Loucy (cell line): ENCODE results near the gene CMTM3.

Experiments
- H2AFZ ChIP-seq: fragments of 200-600 bp; sonication (generic); 2 replicates; pipeline ENCODE4 v1.6.0; 2016; ENCODE audit warnings: antibody characterized with exemption, mild to moderate bottlenecking, low read length, moderate library complexity
- H3F3A ChIP-seq: fragments of 200-600 bp; 2 replicates; pipeline ENCODE4 v1.6.0; 2016; ENCODE audit warnings: antibody characterized with exemption, low read depth, mild to moderate bottlenecking
- H3K27me3 ChIP-seq: fragments of 200-600 bp; sonication (generic); 2 replicates; pipeline ENCODE4 v1.6.1; 2014; ENCODE audit warnings: low read length, mild to moderate bottlenecking; ENCODE audit not compliant: insufficient read depth, poor library complexity, severe bottlenecking
- H3K36me3 ChIP-seq: fragments of 200-600 bp; sonication (generic); 2 replicates; pipeline ENCODE4 v1.6.1; 2016; ENCODE audit warnings: low read length; ENCODE audit not compliant: insufficient read depth
- H3K4me1 ChIP-seq: fragments of 200-600 bp; sonication (generic); 2 replicates; pipeline ENCODE4 v1.5.1; 2014; ENCODE audit warnings: low read length, mild to moderate bottlenecking; ENCODE audit not compliant: insufficient read depth, poor library complexity, severe bottlenecking
- H3K4me2 ChIP-seq: fragments of 200-600 bp; sonication (generic); 2 replicates; pipeline ENCODE4 v1.6.0; 2014; ENCODE audit warnings: antibody characterized with exemption, low read length, low read depth, mild to moderate bottlenecking; ENCODE audit not compliant: poor library complexity, severe bottlenecking
- H3K4me3 ChIP-seq: fragments of 200-600 bp; sonication (generic); 2 replicates; pipeline ENCODE4 v1.5.1; 2014; ENCODE audit warnings: low read length, mild to moderate bottlenecking, mixed read lengths; ENCODE audit not compliant: poor library complexity, severe bottlenecking
- H3K79me2 ChIP-seq: fragments of 200-600 bp; sonication (generic); 2 replicates; pipeline ENCODE4 v1.6.1; 2014; ENCODE audit warnings: low read length; ENCODE audit not compliant: insufficient read depth
- H3K9ac ChIP-seq: fragments of 200-600 bp; sonication (generic); 2 replicates; pipeline ENCODE4 v1.6.0; 2014; ENCODE audit warnings: mild to moderate bottlenecking, low read depth, low read length, moderate library complexity; ENCODE audit not compliant: poor library complexity, severe bottlenecking
- H3K9me2 ChIP-seq: fragments of 200-600 bp; sonication (generic); replicated peaks from 2 replicates; pipeline ENCODE4 v1.6.1; 2016; ENCODE audit warnings: low read depth, low read length, mixed read lengths
- H3K9me3 ChIP-seq: fragments of 200-600 bp; sonication (generic); 2 replicates; pipeline ENCODE4 v1.6.1; 2014; ENCODE audit warnings: mild to moderate bottlenecking, antibody characterized with exemption, low read length, low read depth; ENCODE audit not compliant: insufficient read depth
- H4K20me1 ChIP-seq: fragments of 200-600 bp; sonication (generic); 2 replicates; pipeline ENCODE4 v1.6.0; 2014; ENCODE audit warnings: antibody characterized with exemption, low read length, mild to moderate bottlenecking; ENCODE audit not compliant: insufficient read depth, poor library complexity, severe bottlenecking
- CTCF ChIP-seq: fragments of 200-600 bp; sonication (generic); conservative IDR thresholded peaks from 2 replicates; pipeline ENCODE4 v1.5.1; 2014; ENCODE audit warnings: mild to moderate bottlenecking, antibody characterized with exemption, low read length
- EZH2phosphoT487 ChIP-seq: fragments of 200-600 bp; IDR thresholded peaks from 2 replicates; pipeline ENCODE4 v1.6.1; 2018; ENCODE audit warnings: antibody characterized with exemption, mild to moderate bottlenecking, moderate library complexity, borderline replicate concordance

Gene CMTM3

DNA sequence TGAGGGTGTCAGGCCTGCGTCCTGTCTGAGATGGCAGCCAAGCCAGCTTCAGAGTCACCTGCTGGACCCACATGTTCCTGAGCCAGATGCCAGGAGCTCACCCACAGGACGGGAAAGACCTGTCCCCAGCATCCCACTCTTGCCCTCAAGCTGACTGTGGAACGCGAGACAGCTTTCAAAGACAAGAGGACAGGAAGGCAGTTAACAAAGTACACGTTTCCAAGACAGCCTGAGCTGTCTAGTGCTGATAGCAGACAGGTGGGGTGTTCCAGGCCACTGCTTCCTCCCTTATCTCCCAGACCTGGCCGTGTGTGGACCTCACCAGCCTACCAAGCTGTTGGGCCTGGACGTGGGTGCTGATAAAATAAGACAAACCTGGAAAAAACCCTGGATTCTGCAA is 13.2 kb downstream of the CMTM3 start:
- H2AFZ ChIP-seq: no peak overlapping the region
- H3K79me2 ChIP-seq: no peaks in the 10 kb centered on the region
- no peaks in the 10 kb centered on the region for H3K9me3 ChIP-seq
- H3K36me3 ChIP-seq: peaks cover 18% of the 10 kb centered on the region; the same call in 1 of the 2 replicates
- TF ChIP-seq CTCF (no peak), EZH2phosphoT487 (no peak)
- H3K27me3 ChIP-seq: no peaks in the 10 kb centered on the region
- H3K4me1 ChIP-seq: peaks cover 2% of the 10 kb centered on the region
- no peak overlapping the region for H3K9ac ChIP-seq
- no peak overlapping the region for H3K4me2 ChIP-seq
- H3F3A ChIP-seq: no peaks in the 10 kb centered on the region
- no peak overlapping the region for H3K4me3 ChIP-seq
- no peaks in the 10 kb centered on the region for H3K9me2 ChIP-seq
- no peaks in the 10 kb centered on the region for H4K20me1 ChIP-seq

DNA sequence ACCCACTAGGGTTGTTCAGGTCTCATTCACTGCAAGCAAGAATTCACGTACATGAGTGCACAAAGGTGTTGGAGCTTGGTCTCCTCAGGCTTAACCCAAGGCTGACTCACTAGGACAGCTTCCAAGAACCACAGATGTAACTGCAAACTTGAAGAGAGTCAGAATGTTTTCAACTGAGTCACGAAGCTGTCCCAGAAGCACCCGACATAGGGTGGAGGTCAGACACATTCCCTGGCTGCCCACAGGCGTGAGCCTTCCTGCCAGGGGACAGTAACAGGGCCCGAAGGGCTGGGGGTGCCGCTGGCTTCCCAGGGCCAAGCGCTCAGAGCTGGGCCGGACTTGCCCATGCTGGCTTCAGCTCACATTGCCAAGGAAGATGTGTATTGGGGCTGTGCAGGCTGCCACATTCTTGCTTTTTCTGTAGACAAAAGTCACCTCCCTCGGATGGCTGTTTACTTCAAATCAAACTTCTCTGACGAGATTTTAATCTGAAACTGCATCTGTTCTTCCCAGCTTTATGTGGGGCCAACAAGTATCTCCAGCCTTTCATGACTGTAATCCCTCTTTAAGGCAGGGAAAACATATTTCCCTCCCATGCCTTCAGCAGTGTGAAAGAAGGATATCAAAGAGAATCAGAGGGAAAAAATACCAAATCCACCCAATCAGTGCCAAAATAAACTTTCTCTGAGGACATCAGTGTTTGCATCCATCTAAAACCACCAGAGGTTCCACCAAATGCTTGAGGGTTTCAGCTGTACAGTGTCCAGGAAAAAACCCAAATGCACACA is 14.3 kb downstream of the CMTM3 start:
- Histone ChIP-seq H3K4me3 (no peak overlapping the region), H3K9me2 (no peaks in the 10 kb centered on the region), H3K79me2 (no peaks in the 10 kb centered on the region), H4K20me1 (no peaks in the 10 kb centered on the region), H3K9me3 (no peaks in the 10 kb centered on the region), H3K9ac (no peak overlapping the region), H2AFZ (no peak overlapping the region), H3K4me2 (no peak overlapping the region), H3K36me3 (peaks cover 8% of the 10 kb centered on the region; the same call in 1 of the 2 replicates), H3K4me1 (peaks cover 2% of the 10 kb centered on the region), H3F3A (no peaks in the 10 kb centered on the region), H3K27me3 (no peaks in the 10 kb centered on the region)
- TF ChIP-seq EZH2phosphoT487: no peak
- no peak for TF ChIP-seq CTCF

DNA sequence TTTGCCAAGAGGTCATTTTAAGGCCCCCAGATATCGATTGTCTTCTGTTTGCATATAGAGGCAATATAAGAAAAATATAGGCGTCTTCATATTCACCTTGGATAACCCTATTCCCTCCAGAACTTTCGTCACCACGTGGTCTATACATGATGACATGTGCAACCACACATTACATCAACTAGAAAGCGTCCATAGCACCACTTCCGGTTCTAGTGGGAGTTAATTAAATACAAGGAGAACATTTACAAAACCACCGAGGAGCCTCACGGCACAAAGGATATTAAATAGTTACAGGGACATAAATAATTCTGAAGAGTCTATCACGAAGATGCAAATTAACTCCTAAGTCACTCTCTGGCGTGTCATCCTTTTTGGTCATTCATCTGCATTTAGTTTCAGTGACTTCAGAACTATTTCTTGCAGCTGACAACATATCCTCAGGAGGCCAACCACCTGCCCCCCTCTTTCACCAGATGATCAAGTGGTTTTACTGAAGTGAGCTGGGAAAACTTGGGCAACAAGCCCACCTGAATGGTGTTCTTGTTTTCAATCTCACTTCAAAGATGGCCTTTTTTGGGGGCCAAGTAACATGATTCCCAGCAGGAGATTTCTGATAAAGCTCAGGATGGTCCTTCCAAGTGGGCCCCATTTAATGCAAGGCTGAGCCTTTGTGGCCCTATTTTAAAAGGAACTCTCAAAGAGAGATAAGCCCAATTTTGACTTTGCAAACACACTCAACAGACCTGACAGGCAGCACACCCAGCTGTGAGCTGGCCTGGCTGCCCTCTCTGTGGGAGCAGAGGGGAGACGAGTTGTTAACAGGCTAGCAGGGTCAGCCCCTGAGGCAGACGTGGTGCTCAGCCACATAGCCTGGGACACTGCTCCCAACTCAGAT is 15.3 kb downstream of the CMTM3 start:
- no peak overlapping the region for H3K9ac ChIP-seq
- no peak for TF ChIP-seq CTCF
- no peak for TF ChIP-seq EZH2phosphoT487
- no peaks in the 10 kb centered on the region for H3K27me3 ChIP-seq
- H3F3A ChIP-seq: no peaks in the 10 kb centered on the region
- H3K36me3 ChIP-seq: no peaks in the 10 kb centered on the region; the same call in 1 of the 2 replicates
- no peaks in the 10 kb centered on the region for H3K79me2 ChIP-seq
- H3K4me3 ChIP-seq: no peak overlapping the region
- H3K4me1 ChIP-seq: peaks cover 2% of the 10 kb centered on the region
- H2AFZ ChIP-seq: no peak overlapping the region
- no peak overlapping the region for H3K4me2 ChIP-seq
- H4K20me1 ChIP-seq: no peaks in the 10 kb centered on the region
- H3K9me3 ChIP-seq: no peaks in the 10 kb centered on the region
- H3K9me2 ChIP-seq: no peaks in the 10 kb centered on the region
